Naive thymus-derived CD4-positive, alpha-beta T cell (primary cell): ENCODE results near the gene GRM7. TPM values are rescaled to one million over a fixed set of nuclear protein-coding genes. Genes with fewer than 3 reads are reported as not detected.

ENCODE experiments used
- ATAC-seq: fragments of 150-1000 bp; cut with Tn5 transposase; 2 replicates; pipeline ENCODE4 v1.10.0; 2021; ENCODE audit warnings: mild to moderate bottlenecking, moderate library complexity
- CTCF ChIA-PET: fragments of 350-600 bp; sonication (Branson Sonifier 250); formaldehyde crosslinking; loops from one replicate; lab custom pipeline; 2021; ENCODE audit warnings: antibody characterized with exemption; lab: Charles Lee
- POLR2A ChIA-PET: fragments of 350-600 bp; sonication (Branson Sonifier 250); formaldehyde crosslinking; loops from one replicate; lab custom pipeline; 2021; ENCODE audit warnings: antibody characterized with exemption, inconsistent platforms; lab: Charles Lee
- DNase-seq, 9 donors: peaks; one replicate each; pipeline versions ENCODE4 v3.0.0 to v3.0.0-alpha.2; 2020 to 2022; ENCODE audit warnings: mixed read lengths in 1 of 9
- H3K27ac ChIP-seq: one replicate; pipeline ENCODE4 v1.7.0; 2013; ENCODE audit warnings: mild to moderate bottlenecking, low read depth, low read length, moderate library complexity
- H3K27me3 ChIP-seq, 2 donors: one replicate each; pipeline ENCODE4 v1.7.0; 2013; ENCODE audit warnings: low read length in 2 of 2, mild to moderate bottlenecking in 2 of 2, moderate library complexity in 2 of 2; ENCODE audit not compliant: control insufficient read depth in 2 of 2, insufficient read depth in 2 of 2
- H3K36me3 ChIP-seq, 3 experiments: 1 replicate in 2 of 3; 2 replicates in 1 of 3; pipeline ENCODE4 v1.7.0; 2013; ENCODE audit warnings: low read length in 3 of 3, mild to moderate bottlenecking in 3 of 3, moderate library complexity in 1 of 3; ENCODE audit not compliant: insufficient read depth in 3 of 3, control insufficient read depth in 2 of 3
- H3K4me1 ChIP-seq, 2 donors: one replicate each; pipeline ENCODE4 v1.7.0; 2013; ENCODE audit warnings: low read length in 2 of 2, mild to moderate bottlenecking in 2 of 2, moderate library complexity in 1 of 2; ENCODE audit not compliant: control insufficient read depth in 2 of 2, insufficient read depth in 2 of 2
- H3K4me3 ChIP-seq: 2 replicates; pipeline ENCODE4 v1.7.0; 2013; ENCODE audit warnings: mild to moderate bottlenecking, low read length
- H3K9me3 ChIP-seq, 3 experiments: 1 replicate in 2 of 3; 2 replicates in 1 of 3; pipeline ENCODE4 v1.7.0; 2013; ENCODE audit warnings: low read length in 3 of 3; ENCODE audit not compliant: control insufficient read depth in 2 of 3
- H3K27ac Mint-ChIP-seq, 9 donors: one replicate each; pipeline ENCODE4 v1.8.0; 2020 to 2022; ENCODE audit warnings: mixed read lengths in 9 of 9, mild to moderate bottlenecking in 8 of 9, moderate library complexity in 5 of 9, inconsistent platforms in 2 of 9
- H3K27me3 Mint-ChIP-seq, 5 donors: one replicate each; pipeline ENCODE4 v1.8.0; 2021 to 2022; ENCODE audit warnings: mixed read lengths in 5 of 5, mild to moderate bottlenecking in 1 of 5
- H3K36me3 Mint-ChIP-seq, 5 donors: one replicate each; pipeline ENCODE4 v1.8.0; 2020 to 2022; ENCODE audit warnings: mixed read lengths in 5 of 5, mild to moderate bottlenecking in 3 of 5, inconsistent platforms in 1 of 5
- H3K4me1 Mint-ChIP-seq, 7 donors: one replicate each; pipeline ENCODE4 v1.8.0; 2020 to 2022; ENCODE audit warnings: mixed read lengths in 7 of 7, mild to moderate bottlenecking in 3 of 7, inconsistent platforms in 1 of 7
- H3K4me3 Mint-ChIP-seq, 10 donors: one replicate each; pipeline ENCODE4 v1.8.0; 2020 to 2022; ENCODE audit warnings: mild to moderate bottlenecking in 10 of 10, mixed read lengths in 10 of 10, moderate library complexity in 6 of 10, inconsistent platforms in 2 of 10
- H3K9me3 Mint-ChIP-seq, 11 donors: one replicate each; pipeline ENCODE4 v1.8.0; 2020 to 2022; ENCODE audit warnings: mixed read lengths in 11 of 11, mild to moderate bottlenecking in 4 of 11, inconsistent platforms in 1 of 11, moderate library complexity in 1 of 11
- intact Hi-C, 2 donors: fragments of 100-400 bp; cut with micrococcal nuclease; formaldehyde crosslinking; loops; one replicate each; pipeline ENCODE4 v1.15.1; 2023
- polyA plus RNA-seq, 2 donors: library from polyadenylated mRNA; unstranded; fragments of 300-500 nt; fragmentation: Illumina TruSeq; gene quantifications; one replicate each; pipeline ENCODE4 v1.2.3, GENCODE V29; 2021
- total RNA-seq, 6 experiments: library from RNA in 5 of 6; stranded (reverse) in 5 of 6; gene quantifications; 1 replicate in 5 of 6; 2 replicates in 1 of 6; pipeline ENCODE4 v1.2.3 and lab custom pipeline; 2021 to 2026

Gene GRM7
- total and polyA plus RNA-seq, 7 experiments from 2014 or later: not detected

GRCh38 chr3:6935970-6936369 lies 75.1 kb downstream of the GRM7 start:
- intact Hi-C loops: no loop called here
- Histone ChIP-seq H3K4me3 (no peak overlapping the region), H3K4me1 (no peaks in the 10 kb centered on the region), H3K27ac (no peak overlapping the region), H3K9me3 (no peaks in the 10 kb centered on the region), H3K27me3 (no peaks in the 10 kb centered on the region), H3K36me3 (no peaks in the 10 kb centered on the region)
- ATAC-seq (no peak), DNase-seq (no peak)
- ChIA-PET CTCF (no interaction called here), POLR2A (no interaction called here)
- Mint-ChIP-seq H3K27ac (no peak overlapping the region), H3K27me3 (no peaks in the 10 kb centered on the region), H3K9me3 (peaks cover 0 to 23% (median 8%) of the 10 kb centered on the region in 11 donors), H3K36me3 (no peaks in the 10 kb centered on the region), H3K4me3 (no peak overlapping the region), H3K4me1 (no peaks in the 10 kb centered on the region)

- H3K27me3 Mint-ChIP-seq: no peaks in the 10 kb centered on the region
- H3K4me3 ChIP-seq: no peak overlapping the region
- H3K4me1 ChIP-seq: no peaks in the 10 kb centered on the region
- DNase-seq: no peak
- H3K36me3 Mint-ChIP-seq: no peaks in the 10 kb centered on the region
- no peak overlapping the region for H3K4me3 Mint-ChIP-seq
- H3K4me1 Mint-ChIP-seq: no peaks in the 10 kb centered on the region
- H3K36me3 ChIP-seq: no peaks in the 10 kb centered on the region
- no peak for ATAC-seq
- peaks cover 0 to 6% (median 0%) of the 10 kb centered on the region in 11 donors for H3K9me3 Mint-ChIP-seq
- CTCF ChIA-PET: no interaction called here
- POLR2A ChIA-PET: no interaction called here
- H3K27ac Mint-ChIP-seq: no peak overlapping the region
- H3K9me3 ChIP-seq: no peaks in the 10 kb centered on the region
- intact Hi-C loops: no loop called here
- H3K27me3 ChIP-seq: no peaks in the 10 kb centered on the region
- H3K27ac ChIP-seq: no peak overlapping the region
These were observed 101.9 kb downstream of the GRM7 start for GRCh38 chr3:6962801-6963200.

DNA sequence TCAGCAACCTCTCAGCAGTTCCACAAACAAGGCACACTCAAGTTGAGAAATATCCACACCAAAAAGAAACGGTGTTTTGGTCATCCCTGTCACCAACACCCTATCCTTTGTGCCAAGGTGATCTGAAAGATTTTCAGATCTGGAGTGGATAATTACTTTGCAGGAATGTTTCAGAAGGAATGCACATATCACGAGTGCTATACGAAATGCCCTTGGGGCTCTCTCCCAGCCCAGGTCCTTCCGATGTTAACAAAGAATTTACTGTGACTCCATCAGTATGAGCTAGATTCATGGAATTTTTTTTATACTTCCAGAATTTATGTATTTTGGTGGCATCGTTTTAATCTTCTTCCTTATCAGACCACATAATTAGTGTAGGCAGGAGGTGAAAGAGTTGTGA lies 105.0 kb downstream of the GRM7 start:
- Histone ChIP-seq H3K9me3 (no peaks in the 10 kb centered on the region), H3K27ac (no peak overlapping the region), H3K36me3 (no peaks in the 10 kb centered on the region), H3K27me3 (no peaks in the 10 kb centered on the region), H3K4me3 (no peak overlapping the region), H3K4me1 (no peaks in the 10 kb centered on the region)
- H3K4me3 Mint-ChIP-seq: no peak overlapping the region
- no peaks in the 10 kb centered on the region for H3K27me3 Mint-ChIP-seq
- peaks cover 0 to 3% (median 0%) of the 10 kb centered on the region in 11 donors for H3K9me3 Mint-ChIP-seq
- ChIA-PET CTCF (no interaction called here), POLR2A (no interaction called here)
- no peak overlapping the region for H3K27ac Mint-ChIP-seq
- no peak for ATAC-seq
- intact Hi-C loops: no loop called here
- no peaks in the 10 kb centered on the region for H3K36me3 Mint-ChIP-seq
- no peak for DNase-seq
- H3K4me1 Mint-ChIP-seq: no peaks in the 10 kb centered on the region

DNA sequence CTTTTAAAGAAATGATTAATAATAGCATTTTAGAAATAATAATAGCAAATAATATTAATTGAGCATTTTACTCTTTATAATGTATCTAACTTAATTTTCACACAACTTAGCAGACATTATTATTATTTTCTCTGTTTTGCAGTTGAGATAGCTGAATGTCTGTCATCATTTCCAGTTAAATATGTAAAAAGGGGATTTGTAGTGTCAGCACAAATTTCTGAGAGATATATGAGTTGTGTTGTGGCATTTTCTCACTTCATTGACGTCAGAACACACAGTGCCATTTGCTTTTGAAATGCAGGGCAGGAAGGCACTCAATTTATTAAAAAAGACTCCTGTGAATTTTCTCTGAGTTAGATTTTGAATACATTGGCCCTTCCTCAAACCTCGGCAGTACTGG lies 111.0 kb downstream of the GRM7 start:
- H3K4me1 Mint-ChIP-seq: no peaks in the 10 kb centered on the region
- ATAC-seq: no peak
- H3K27ac Mint-ChIP-seq: no peak overlapping the region
- Histone ChIP-seq H3K36me3 (no peaks in the 10 kb centered on the region), H3K9me3 (no peaks in the 10 kb centered on the region), H3K27ac (no peak overlapping the region), H3K27me3 (no peaks in the 10 kb centered on the region), H3K4me3 (no peak overlapping the region), H3K4me1 (no peaks in the 10 kb centered on the region)
- H3K36me3 Mint-ChIP-seq: no peaks in the 10 kb centered on the region
- ChIA-PET CTCF (no interaction called here), POLR2A (no interaction called here)
- peaks cover 0 to 2% (median 0%) of the 10 kb centered on the region in 11 donors for H3K9me3 Mint-ChIP-seq
- no peaks in the 10 kb centered on the region for H3K27me3 Mint-ChIP-seq
- no peak for DNase-seq
- intact Hi-C loops: no loop called here
- no peak overlapping the region for H3K4me3 Mint-ChIP-seq

- Mint-ChIP-seq H3K9me3 (peaks cover 0 to 22% (median 5%) of the 10 kb centered on the region in 11 donors), H3K27me3 (peaks cover 0 to 5% (median 0%) of the 10 kb centered on the region in 5 donors), H3K36me3 (no peaks in the 10 kb centered on the region), H3K27ac (no peak overlapping the region), H3K4me1 (no peaks in the 10 kb centered on the region), H3K4me3 (no peak overlapping the region)
- DNase-seq (no peak), ATAC-seq (no peak)
- ChIA-PET CTCF (no interaction called here), POLR2A (interaction anchor here (0.7 kb wide), 1 partner anchor 195 kb away, joined by 4 read pairs; no protein-coding TSS in a partner anchor)
- no peaks in the 10 kb centered on the region for H3K9me3 ChIP-seq
- no peaks in the 10 kb centered on the region for H3K4me1 ChIP-seq
- H3K36me3 ChIP-seq: no peaks in the 10 kb centered on the region
- no peaks in the 10 kb centered on the region for H3K27me3 ChIP-seq
- H3K4me3 ChIP-seq: no peak overlapping the region
- H3K27ac ChIP-seq: no peak overlapping the region
- intact Hi-C loops: no loop called here
These were observed 124.9 kb downstream of the GRM7 start for GRCh38 chr3:6985848-6986247.

GRCh38 chr3:6989608-6990291 lies 128.8 kb downstream of the GRM7 start:
- no peaks in the 10 kb centered on the region for H3K4me1 Mint-ChIP-seq
- H3K36me3 Mint-ChIP-seq: no peaks in the 10 kb centered on the region
- H3K9me3 ChIP-seq: no peaks in the 10 kb centered on the region
- H3K27ac Mint-ChIP-seq: no peak overlapping the region
- H3K4me1 ChIP-seq: no peaks in the 10 kb centered on the region
- POLR2A ChIA-PET: no interaction called here
- H3K27ac ChIP-seq: no peak overlapping the region
- H3K4me3 ChIP-seq: no peak overlapping the region
- no peaks in the 10 kb centered on the region for H3K36me3 ChIP-seq
- no peaks in the 10 kb centered on the region for H3K27me3 ChIP-seq
- no peak for DNase-seq
- H3K27me3 Mint-ChIP-seq: peaks cover 0 to 9% (median 0%) of the 10 kb centered on the region in 5 donors
- ATAC-seq: no peak
- H3K9me3 Mint-ChIP-seq: peaks cover 0 to 24% (median 8%) of the 10 kb centered on the region in 11 donors
- CTCF ChIA-PET: no interaction called here
- intact Hi-C loops: no loop called here
- H3K4me3 Mint-ChIP-seq: no peak overlapping the region

DNA sequence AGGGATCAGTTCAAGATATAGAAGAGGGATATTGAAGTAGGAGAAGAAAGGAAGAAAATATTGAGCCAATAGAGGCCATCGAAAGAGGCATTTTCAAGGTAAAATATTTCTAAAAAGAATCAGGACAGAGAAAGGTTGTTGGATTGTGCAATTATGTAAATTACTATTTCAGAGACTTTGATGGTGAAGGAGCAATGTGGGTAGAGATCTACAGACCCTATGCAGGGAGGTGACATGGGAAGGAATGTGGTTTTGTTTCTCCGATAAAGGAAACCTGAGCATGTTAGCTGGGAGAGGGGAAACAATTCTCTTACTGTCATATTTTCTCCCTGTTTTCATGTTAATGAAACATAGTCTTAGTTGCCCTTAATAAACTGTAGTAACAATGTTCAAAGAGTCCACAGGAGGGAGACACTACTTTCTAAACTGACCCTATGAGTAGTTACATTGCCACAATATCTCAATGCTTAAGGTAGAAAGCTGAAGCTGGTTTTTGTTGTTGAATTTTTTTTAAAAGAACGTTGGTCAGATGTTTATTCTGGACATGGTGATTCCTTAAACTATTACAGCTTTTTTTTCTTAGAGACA lies 133.3 kb downstream of the GRM7 start:
- Mint-ChIP-seq H3K27me3 (peaks cover 0 to 9% (median 0%) of the 10 kb centered on the region in 5 donors), H3K4me1 (no peaks in the 10 kb centered on the region), H3K4me3 (no peak overlapping the region), H3K9me3 (peaks cover 2 to 23% (median 8%) of the 10 kb centered on the region in 11 donors), H3K27ac (no peak overlapping the region), H3K36me3 (peaks cover 0 to under 1% (median 0%) of the 10 kb centered on the region in 5 donors)
- Histone ChIP-seq H3K27me3 (no peaks in the 10 kb centered on the region), H3K4me1 (no peaks in the 10 kb centered on the region), H3K27ac (no peak overlapping the region), H3K36me3 (no peaks in the 10 kb centered on the region), H3K9me3 (no peaks in the 10 kb centered on the region), H3K4me3 (no peak overlapping the region)
- intact Hi-C loops: no loop called here
- ATAC-seq (no peak), DNase-seq (no peak)
- CTCF ChIA-PET: no interaction called here
- POLR2A ChIA-PET: no interaction called here
